Natural killer cell (primary cell): Measurements from ENCODE around the gene WDR35. TPM values are rescaled to one million over a fixed set of nuclear protein-coding genes. Genes with fewer than 3 reads are reported as not detected.

Experiments
- ATAC-seq, 3 donors: fragments of 150-1000 bp in 2 of 3; fragments of 200-7000 bp in 1 of 3; cut with Tn5 transposase; 1 replicate in 1 of 3; 2 replicates in 2 of 3; pipeline ENCODE4 v1.10.0; 2021; ENCODE audit warnings: mild to moderate bottlenecking in 2 of 3, moderate library complexity in 2 of 3
- DNase-seq, 2 donors: peaks; one replicate each; pipeline versions ENCODE4 v3.0.0 to v3.0.0-alpha.2; 2013 to 2021; ENCODE audit warnings: mixed read lengths in 1 of 2
- H3K27ac ChIP-seq: one replicate; pipeline ENCODE4 v1.5.1; 2013; ENCODE audit warnings: mild to moderate bottlenecking, low read length
- H3K27me3 ChIP-seq: one replicate; pipeline ENCODE4 v1.6.1; 2013; ENCODE audit warnings: low read length; ENCODE audit not compliant: control insufficient read depth, insufficient read depth
- H3K36me3 ChIP-seq: one replicate; pipeline ENCODE4 v1.6.1; 2013; ENCODE audit warnings: low read length; ENCODE audit not compliant: control insufficient read depth, insufficient read depth
- H3K4me1 ChIP-seq: one replicate; pipeline ENCODE4 v1.6.1; 2013; ENCODE audit warnings: low read length; ENCODE audit not compliant: control insufficient read depth, insufficient read depth
- H3K4me3 ChIP-seq: one replicate; pipeline ENCODE4 v1.5.1; 2013; ENCODE audit warnings: low read length
- H3K9me3 ChIP-seq: one replicate; pipeline ENCODE4 v1.6.1; 2013; ENCODE audit warnings: low read length; ENCODE audit not compliant: control insufficient read depth, insufficient read depth
- H3K27ac Mint-ChIP-seq, 2 donors: one replicate each; pipeline ENCODE4 v1.8.0; 2022; ENCODE audit warnings: mild to moderate bottlenecking in 2 of 2, mixed read lengths in 2 of 2, moderate library complexity in 1 of 2
- H3K27me3 Mint-ChIP-seq, 2 donors: one replicate each; pipeline ENCODE4 v1.8.0; 2022; ENCODE audit warnings: low read depth in 2 of 2, mixed read lengths in 2 of 2
- H3K36me3 Mint-ChIP-seq: one replicate; pipeline ENCODE4 v1.8.0; 2022; ENCODE audit warnings: mixed read lengths
- H3K4me1 Mint-ChIP-seq, 2 donors: one replicate each; pipeline ENCODE4 v1.8.0; 2022; ENCODE audit warnings: mixed read lengths in 2 of 2
- H3K4me3 Mint-ChIP-seq: one replicate; pipeline ENCODE4 v1.8.0; 2022; ENCODE audit warnings: mild to moderate bottlenecking, moderate library complexity, mixed read lengths
- H3K9me3 Mint-ChIP-seq, 2 donors: one replicate each; pipeline ENCODE4 v1.8.0; 2022; ENCODE audit warnings: mixed read lengths in 2 of 2
- CTCF ChIP-seq: fragments of 200-600 bp; IDR thresholded peaks from one replicate; pipeline ENCODE4 v1.8.0; 2022; ENCODE audit warnings: antibody characterized with exemption
- WGBS: methylation state at CpG from one replicate; pipeline ENCODE4 v1.1.7; 2013; ENCODE audit warnings: missing lambda C conversion rate; ENCODE audit not compliant: insufficient coverage; 5-methylcytosine and 5-hydroxymethylcytosine counted together
- intact Hi-C: fragments of 100-400 bp; cut with micrococcal nuclease; formaldehyde crosslinking; loops from one replicate; pipeline ENCODE4 v1.14.2; 2022
- total RNA-seq, 4 donors: library from RNA; stranded (reverse); fragments of 120-200 nt in 1 of 4; gene quantifications; one replicate each; pipeline versions ENCODE4 v1.2.3 to v1.2.4, GENCODE V29; 2013 to 2022

WDR35 gene
- total RNA-seq, 3 donors from 2014 or later (not counting 1 experiment from before 2014, with no cell fraction given), result 5.8 to 8.3 (median 7.7) TPM

DNA sequence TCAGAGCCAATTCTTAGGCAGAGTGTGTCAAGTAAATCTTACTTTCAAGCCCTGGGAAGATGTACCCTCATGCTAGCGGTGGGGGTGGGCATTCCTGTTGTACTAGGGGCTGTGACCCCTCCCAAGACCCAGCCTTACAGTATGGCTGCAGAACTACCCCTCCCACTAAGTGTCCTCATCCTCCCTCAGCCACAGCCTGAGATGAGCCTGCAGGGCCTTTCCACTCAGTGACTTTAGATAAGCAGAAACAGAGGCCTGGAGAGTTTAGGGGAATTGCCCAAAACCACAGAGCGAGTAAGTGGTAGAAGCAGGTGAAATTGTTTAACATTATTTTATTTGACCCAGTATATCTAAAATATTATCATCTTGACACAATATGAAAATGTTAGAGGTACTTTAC is 124.8 kb downstream of the WDR35 start:
- no peaks in the 10 kb centered on the region for H3K36me3 Mint-ChIP-seq
- no peak overlapping the region for H3K4me3 Mint-ChIP-seq
- ATAC-seq, result no peak
- DNase-seq, result no peak
- H3K27me3 Mint-ChIP-seq, result no peaks in the 10 kb centered on the region
- H3K27ac ChIP-seq, result no peak overlapping the region
- no peaks in the 10 kb centered on the region for H3K9me3 ChIP-seq
- no peak for TF ChIP-seq CTCF
- intact Hi-C loops, result no loop called here
- no peaks in the 10 kb centered on the region for H3K9me3 Mint-ChIP-seq
- H3K4me1 Mint-ChIP-seq, result peaks cover 22 to 23% of the 10 kb centered on the region in 2 donors
- no peaks in the 10 kb centered on the region for H3K27me3 ChIP-seq
- H3K27ac Mint-ChIP-seq, result no peak overlapping the region
- no peak overlapping the region for H3K4me3 ChIP-seq
- H3K36me3 ChIP-seq, result no peaks in the 10 kb centered on the region
- peaks cover 26% of the 10 kb centered on the region for H3K4me1 ChIP-seq
- WGBS, result 57% methylated on average over 1 of the region's 2 CpGs

DNA sequence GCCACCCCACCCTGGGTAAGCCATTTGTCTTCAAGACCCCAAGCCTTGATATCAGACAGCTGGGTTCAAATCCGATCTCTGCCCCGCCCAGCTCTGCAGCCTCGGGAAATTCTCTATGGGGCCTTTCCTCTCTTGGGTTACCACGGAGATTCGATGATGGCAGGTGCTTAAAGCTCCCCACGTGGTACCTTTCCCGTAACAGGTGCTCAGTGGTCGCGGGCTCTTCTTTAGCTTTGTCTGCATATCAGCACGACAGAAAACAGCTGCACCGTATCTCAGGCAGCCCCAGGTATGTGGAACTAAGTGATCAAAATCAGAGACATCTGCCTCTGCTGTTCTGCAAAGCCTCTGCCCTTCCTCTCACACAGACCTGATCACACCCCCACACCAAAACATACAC is 125.5 kb downstream of the WDR35 start:
- intact Hi-C loops, result loop anchor here (5.0 kb wide), 2 partner anchors 517 to 1427 kb away; no protein-coding TSS in a partner anchor
- ATAC-seq, result no peak
- H3K27ac Mint-ChIP-seq, result no peak overlapping the region
- Histone ChIP-seq H3K36me3 (no peaks in the 10 kb centered on the region), H3K4me3 (no peak overlapping the region), H3K27ac (no peak overlapping the region), H3K9me3 (no peaks in the 10 kb centered on the region), H3K27me3 (no peaks in the 10 kb centered on the region), H3K4me1 (peaks cover 19% of the 10 kb centered on the region)
- H3K4me3 Mint-ChIP-seq, result no peak overlapping the region
- DNase-seq, result no peak
- no peaks in the 10 kb centered on the region for H3K27me3 Mint-ChIP-seq
- no peaks in the 10 kb centered on the region for H3K36me3 Mint-ChIP-seq
- no peaks in the 10 kb centered on the region for H3K9me3 Mint-ChIP-seq
- peaks cover 15% of the 10 kb centered on the region in 2 donors for H3K4me1 Mint-ChIP-seq
- 80% methylated on average over 11 of the region's 11 CpGs for WGBS
- no peak for TF ChIP-seq CTCF

DNA sequence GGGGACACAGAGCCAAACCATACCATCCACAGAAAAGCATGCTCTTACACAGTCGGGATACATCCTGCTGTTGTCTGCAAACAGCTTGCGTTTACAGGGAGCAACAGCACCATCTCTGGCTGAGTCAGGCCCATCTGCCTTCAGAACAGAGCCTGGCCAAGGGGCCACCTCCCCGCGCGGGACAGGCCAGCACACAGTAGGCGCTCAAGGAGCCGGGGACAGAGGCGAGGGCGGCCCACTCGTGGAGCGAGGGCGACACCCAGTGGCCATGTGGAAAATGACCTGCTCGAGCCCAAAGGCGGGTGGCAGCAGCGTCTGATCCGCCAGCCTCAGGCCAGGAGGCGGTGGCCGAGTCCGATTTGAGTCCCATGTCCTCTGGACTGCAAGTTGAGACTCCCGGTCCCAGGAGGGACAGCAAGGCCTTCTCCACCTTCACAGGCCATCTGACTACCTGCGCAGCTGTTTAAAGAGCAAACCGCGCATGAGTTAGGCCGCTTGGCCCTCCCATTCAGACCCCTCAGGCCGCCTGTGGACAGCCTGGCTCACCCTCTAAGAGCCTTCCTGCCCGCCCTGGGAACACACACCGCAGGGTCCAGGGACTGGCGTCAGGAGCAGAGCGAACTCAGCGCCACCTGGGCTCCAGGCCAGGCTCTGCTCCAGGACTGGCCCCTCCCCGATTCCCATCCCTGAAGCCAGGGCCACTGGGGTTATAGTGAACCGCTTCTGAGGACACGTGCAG is 126.4 kb downstream of the WDR35 start:
- intact Hi-C loops, result loop anchor here (1.0 to 5.0 kb wide), 4 partner anchors 516 to 1476 kb away; no protein-coding TSS in a partner anchor
- no peaks in the 10 kb centered on the region for H3K9me3 ChIP-seq
- H3K4me1 ChIP-seq, result peaks cover 11% of the 10 kb centered on the region
- no peaks in the 10 kb centered on the region for H3K9me3 Mint-ChIP-seq
- peak; percentile 96 for TF ChIP-seq CTCF
- H3K27me3 Mint-ChIP-seq, result no peaks in the 10 kb centered on the region
- 27% methylated on average over 33 of the region's 33 CpGs for WGBS
- H3K27ac ChIP-seq, result no peak overlapping the region
- H3K27ac Mint-ChIP-seq, result no peak overlapping the region
- no peaks in the 10 kb centered on the region for H3K36me3 Mint-ChIP-seq
- no peak overlapping the region for H3K4me3 ChIP-seq
- peak; percentile 71 to 80 for DNase-seq
- H3K4me1 Mint-ChIP-seq, result peaks cover 6 to 7% of the 10 kb centered on the region in 2 donors
- no peaks in the 10 kb centered on the region for H3K36me3 ChIP-seq
- H3K27me3 ChIP-seq, result no peaks in the 10 kb centered on the region
- peak; percentile 80 to 97 (median 95) for ATAC-seq
- no peak overlapping the region for H3K4me3 Mint-ChIP-seq
